HUDEP-2 (cell line): Measurements from ENCODE around the gene GH2.
"Not testable (repeated sequence)": the region's sequence is repeated elsewhere in the genome, so short reads cannot be mapped to it uniquely, and the experiment has no call there.

Source experiments
- DNase-seq, 76 experiments: peaks; one replicate each; lab custom pipeline; 2025; ENCODE audit not compliant: unreplicated experiment in 76 of 76; lab: John Stamatoyannopoulos, UW

GH2 gene

DNA sequence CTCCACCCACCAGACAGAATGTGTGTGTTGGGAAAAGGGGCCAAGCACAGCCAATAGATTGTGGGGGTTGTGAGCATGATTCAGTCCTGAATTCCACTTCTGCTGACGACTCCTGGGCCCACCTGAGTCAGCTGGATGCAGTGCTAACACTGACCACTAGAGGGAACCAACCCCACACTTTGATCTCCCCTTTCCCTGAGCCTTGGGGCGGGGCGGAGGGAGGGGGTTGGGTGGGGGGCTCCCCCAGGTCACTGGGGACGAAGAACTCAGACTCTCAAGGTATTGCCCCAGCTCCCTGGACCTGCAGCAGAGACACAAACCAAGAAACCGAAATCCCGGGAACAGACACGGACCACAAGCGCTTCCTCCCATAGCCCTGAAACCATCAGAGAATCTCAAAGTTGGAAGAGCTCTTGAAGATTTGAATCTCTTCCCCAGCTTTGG, 29.9 kb upstream of the GH2 start:
- DNase-seq: peak in 31 of 76 experiments; percentile 1 to 55 (median 17)

DNA sequence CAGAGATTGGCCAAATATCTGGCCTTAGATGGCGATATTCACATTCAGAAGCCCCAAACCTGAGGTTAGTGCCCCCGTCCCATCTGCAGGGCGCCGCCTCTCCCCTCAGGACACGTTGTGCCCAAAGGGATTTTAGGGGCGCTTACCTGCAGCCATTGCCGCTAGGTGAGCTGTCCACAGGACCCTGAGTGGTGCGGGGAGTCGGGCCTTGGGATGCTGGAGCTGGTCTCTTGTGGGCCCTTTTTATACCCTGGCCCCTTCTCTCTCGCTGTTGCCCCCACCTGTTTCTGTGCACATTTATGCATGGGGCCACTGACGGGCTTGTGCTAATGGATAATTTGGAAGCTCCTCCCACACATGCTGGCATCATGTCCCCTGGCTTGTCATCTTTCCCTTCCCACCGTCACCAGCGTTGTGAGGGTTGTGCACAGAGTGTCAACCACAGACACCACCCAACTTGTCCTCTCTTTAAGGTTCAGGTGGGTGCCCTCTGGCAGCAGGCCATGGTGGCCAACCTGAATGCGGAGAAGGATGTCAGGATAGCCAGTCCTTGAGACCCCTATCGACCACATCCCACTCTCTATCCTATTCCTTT, 29.4 kb upstream of the GH2 start, which contains the start of gene CSHL1:
TSS of gene CSHL1 (minus strand) at position 218 of the 595 bp plus-strand sequence. CDS start at position 156, 62 bp downstream.
- DNase-seq: no peak

- no peak for DNase-seq
Measured at GRCh38 chr17:63910096-63910495, 28.4 kb upstream of the GH2 start.

DNA sequence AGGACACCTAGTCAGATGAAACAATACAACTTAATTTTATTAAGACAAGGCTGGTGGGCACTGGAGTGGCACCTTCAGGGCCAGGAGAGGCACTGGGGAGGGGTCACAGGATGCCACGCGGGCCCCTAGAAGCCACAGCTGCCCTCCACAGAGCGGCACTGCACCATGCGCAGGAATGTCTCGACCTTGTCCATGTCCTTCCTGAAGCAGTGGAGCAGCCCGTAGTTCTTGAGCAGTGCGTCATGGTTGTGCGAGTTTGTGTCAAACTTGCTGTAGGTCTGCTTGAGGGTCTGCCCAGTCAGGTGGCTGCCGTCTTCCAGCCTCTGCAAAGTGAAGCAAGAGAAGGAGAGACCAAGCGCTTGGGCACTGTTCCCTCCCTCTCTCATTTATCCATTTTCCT, 27.8 kb upstream of the GH2 start:
- not testable (repeated sequence) for DNase-seq

DNA sequence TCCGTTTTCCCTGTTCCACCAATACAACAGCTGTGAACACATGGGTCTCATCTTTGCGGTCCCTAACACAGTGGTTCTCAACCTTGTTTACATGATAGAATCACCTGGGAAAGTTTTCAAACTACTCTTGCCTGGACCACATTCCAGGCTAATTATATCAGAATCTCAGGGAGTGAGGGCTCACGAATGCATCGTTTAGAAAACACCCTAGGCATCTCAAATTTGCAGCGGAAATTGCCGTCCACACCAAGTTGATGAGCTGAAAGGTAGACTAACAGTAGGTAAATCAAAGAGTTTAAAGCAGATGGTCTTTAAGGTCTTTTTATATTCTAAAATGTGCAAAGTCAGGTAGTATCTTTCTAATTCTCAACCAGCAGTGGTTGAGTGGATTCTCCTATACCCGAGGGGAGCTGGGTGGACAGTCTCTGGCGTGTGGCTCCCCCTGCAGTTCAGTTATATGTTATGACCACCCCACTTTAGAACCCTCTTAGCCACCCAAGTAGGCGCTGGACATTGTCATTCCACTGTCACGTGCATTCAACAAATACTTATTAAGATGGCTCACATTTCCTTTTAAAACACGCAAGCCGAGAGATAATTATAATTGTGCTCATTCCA, 25.5 kb upstream of the GH2 start:
- DNase-seq: peak in 20 of 76 experiments; percentile 4 to 37 (median 14)

DNA sequence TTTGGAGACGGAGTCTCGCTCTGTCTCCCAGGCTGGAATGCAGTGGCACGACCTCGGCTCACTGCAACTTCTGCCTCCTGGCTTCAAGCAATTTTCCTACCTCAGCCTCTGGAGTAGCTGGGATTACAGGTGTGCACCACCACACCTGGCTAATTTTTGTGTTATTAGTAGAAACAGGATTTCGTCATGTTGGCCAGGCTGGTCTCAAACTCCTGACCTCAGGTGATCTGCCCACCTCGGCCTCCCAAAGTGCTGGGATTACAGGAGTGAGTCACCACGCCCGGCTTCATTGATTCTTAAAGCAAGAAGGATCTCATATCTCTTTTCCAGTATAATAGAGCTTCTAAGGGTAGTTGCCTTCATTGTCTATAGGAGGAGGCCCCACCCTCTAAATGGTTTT, 23.1 kb upstream of the GH2 start:
- not testable (repeated sequence) for DNase-seq

GRCh38 chr17:63903787-63904201, 22.1 kb upstream of the GH2 start:
- DNase-seq: peak in 16 of 76 experiments; percentile 1 to 44 (median 23)

DNA sequence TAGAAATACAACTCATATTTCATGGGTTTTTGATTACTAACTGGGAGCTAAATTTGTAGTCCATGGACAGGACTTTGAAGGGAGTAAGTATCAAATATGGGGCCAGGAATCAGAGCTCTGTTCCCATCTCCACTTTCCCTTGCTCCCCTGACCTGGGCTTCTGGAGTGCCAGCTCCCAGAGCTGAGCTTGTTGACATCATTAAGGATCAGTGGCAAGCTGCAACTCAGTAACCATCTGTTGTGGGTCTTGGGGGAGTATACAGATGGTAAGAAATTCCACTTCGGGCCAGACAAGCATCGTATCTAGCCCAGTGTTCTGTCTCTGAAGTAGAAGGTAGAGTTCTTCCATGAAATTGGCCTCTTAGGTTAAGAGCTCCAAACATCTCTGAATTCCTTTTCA, 20.2 kb upstream of the GH2 start:
- not testable (repeated sequence) for DNase-seq

GRCh38 chr17:63898899-63899798, 17.4 kb upstream of the GH2 start:
- DNase-seq: not testable (repeated sequence)

- DNase-seq: not testable (repeated sequence)
Measured at GRCh38 chr17:63896524-63897354, 15.0 kb upstream of the GH2 start, which contains the start of gene CSH1. TSS of gene CSH1 (minus strand) at chr17:63896574. CDS start at chr17:63896511, 63 bp downstream.

- not testable (repeated sequence) for DNase-seq
Measured at GRCh38 chr17:63894821-63895220, 13.1 kb upstream of the GH2 start.

- DNase-seq: not testable (repeated sequence)
Measured at GRCh38 chr17:63894021-63894420, 12.3 kb upstream of the GH2 start.

DNA sequence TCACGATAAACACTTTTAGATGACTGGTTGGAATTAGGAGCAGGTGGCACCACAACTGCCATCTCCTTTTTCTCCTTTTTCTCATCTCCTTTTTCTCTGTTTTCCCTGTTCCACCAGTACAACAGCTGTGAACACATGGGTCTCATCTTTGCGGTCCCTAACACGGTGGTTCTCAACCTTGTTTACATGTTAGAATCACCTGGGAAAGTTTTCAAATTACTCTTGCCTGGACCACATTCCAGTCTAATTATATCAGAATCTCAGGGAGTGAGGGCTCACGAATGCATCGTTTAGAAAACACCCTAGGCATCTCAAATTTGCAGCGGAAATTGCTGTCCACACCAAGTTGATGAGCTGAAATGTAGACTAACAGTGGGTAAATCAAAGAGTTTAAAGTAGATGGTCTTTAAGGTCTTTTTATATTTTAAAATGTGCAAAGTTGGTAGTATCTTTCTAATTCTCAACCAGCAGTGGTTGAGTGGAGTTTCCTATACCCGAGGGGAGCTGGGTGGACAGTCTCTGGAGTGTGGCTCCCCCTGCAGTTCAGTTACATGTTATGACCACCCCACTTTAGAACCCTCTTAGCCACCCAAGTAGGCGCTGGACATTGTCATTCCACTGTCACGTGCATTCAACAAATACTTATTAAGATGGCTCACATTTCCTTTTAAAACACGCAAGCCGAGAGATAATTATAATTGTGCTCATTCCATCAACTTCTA, 10.7 kb upstream of the GH2 start:
- peak in 1 of 76 experiments; percentile 6 for DNase-seq

DNA sequence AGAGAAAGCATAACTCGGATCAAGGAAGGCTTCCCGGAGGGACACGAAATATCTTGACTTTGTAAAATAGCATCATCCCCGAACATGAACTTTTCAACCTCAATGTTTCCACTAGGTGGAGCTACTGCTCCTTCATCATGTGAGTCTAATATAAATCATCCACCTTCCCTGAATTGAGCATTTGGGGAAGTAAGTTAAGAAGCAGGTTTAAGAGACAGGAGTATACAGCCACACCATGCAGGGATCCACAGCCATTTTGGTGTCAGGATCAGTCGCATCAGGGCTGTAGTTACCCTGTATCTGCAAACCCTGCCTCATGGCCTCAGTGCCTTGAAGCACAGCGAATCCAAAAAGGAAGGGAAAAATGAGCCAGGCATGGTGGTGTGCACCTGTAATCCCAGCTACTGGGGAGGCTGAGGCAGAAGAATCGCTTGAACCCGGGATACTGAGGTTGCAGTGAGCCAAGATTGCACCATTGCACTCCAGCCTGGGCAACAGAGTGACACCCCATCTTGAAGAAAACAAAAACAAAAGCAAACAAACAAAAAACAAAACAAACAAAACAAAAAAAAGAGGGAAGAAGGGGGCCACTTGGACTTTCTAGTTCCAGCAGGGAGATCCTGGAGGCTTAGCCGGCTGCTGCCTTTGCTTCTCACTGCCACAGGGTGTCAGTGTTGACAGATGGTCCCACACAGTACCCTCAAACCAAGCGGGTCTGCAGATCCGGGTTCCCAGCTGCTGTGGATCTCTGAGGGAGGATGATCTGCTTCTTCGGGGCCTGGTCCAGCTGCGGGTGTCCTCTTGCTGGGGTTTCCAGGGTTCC, 7.5 kb upstream of the GH2 start:
- DNase-seq: peak in 19 of 76 experiments; percentile 5 to 55 (median 25)

GRCh38 chr17:63885119-63885518, 3.4 kb upstream of the GH2 start:
- DNase-seq: not testable (repeated sequence)

DNA sequence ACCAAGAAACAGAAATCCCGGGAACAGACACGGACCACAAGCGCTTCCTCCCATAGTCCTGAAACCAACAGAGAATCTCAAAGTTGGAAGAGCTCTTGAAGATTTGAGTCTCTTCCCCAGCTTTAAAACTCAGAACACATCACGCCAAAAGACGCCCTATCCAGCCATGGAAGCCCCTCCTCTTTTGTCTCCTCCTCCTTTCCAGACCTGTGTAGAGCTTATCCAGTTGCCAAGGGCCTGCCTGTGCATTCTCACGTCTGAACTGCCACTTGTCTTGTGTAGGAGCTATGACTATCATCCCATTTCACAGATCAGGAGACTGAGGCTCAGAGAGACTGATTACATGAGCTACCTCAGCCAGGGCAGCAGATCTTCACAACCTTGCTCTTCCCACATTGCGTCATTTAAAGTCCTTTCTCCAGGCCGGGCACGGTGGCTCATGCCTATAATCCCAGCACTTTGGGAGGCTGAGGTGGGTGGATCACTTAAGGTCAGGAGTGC, 932 bp upstream of the GH2 start:
- DNase-seq: not testable (repeated sequence)

- not testable (repeated sequence) for DNase-seq
Measured at GRCh38 chr17:63881337-63881736, 407 bp downstream of the GH2 start.

- DNase-seq: no peak
Measured at GRCh38 chr17:63880706-63881105, 1.0 kb downstream of the GH2 start.
